IPS-20b (cell line): ENCODE measurements around the gene ALDH1L1.

Source experiments
- H3K27ac ChIP-seq: one replicate; pipeline ENCODE4 v1.5.1; 2013; ENCODE audit warnings: low read length
- H3K27me3 ChIP-seq: 2 replicates; pipeline ENCODE4 v1.6.1; 2013; ENCODE audit warnings: mild to moderate bottlenecking, low read length, inconsistent platforms; ENCODE audit not compliant: insufficient read depth
- H3K36me3 ChIP-seq: 2 replicates; pipeline ENCODE4 v1.6.1; 2013; ENCODE audit warnings: low read depth, mild to moderate bottlenecking, inconsistent platforms, low read length, moderate library complexity; ENCODE audit not compliant: insufficient read depth
- H3K4me1 ChIP-seq: 2 replicates; pipeline ENCODE4 v1.6.1; 2013; ENCODE audit warnings: mild to moderate bottlenecking, control low read depth, inconsistent platforms, low read length, moderate library complexity; ENCODE audit not compliant: insufficient read depth
- H3K4me3 ChIP-seq: 2 replicates; pipeline ENCODE4 v1.5.1; 2013; ENCODE audit warnings: mild to moderate bottlenecking, low read length, inconsistent platforms
- H3K9ac ChIP-seq: 2 replicates; pipeline ENCODE4 v1.6.1; 2013; ENCODE audit warnings: low read depth, mild to moderate bottlenecking, inconsistent platforms, low read length, moderate library complexity
- H3K9me3 ChIP-seq: 2 replicates; pipeline ENCODE4 v1.6.1; 2013; ENCODE audit warnings: mild to moderate bottlenecking, low read depth, low read length, inconsistent platforms; ENCODE audit not compliant: insufficient read depth

Gene ALDH1L1

GRCh38 chr3:126187920-126188319, 7.5 kb upstream of the ALDH1L1 start:
- Histone ChIP-seq H3K27ac (no peak overlapping the region), H3K9ac (no peak overlapping the region), H3K27me3 (peaks cover 4% of the 10 kb centered on the region; the same call in 1 of the 2 replicates), H3K9me3 (peaks cover 11% of the 10 kb centered on the region), H3K4me3 (no peak overlapping the region), H3K36me3 (no peaks in the 10 kb centered on the region), H3K4me1 (0 out of 2 replicates have a peak, but pooled peaks cover 3% of the 10 kb centered on the region)

- Histone ChIP-seq H3K27ac (no peak overlapping the region), H3K4me3 (no peak overlapping the region), H3K9me3 (no peaks in the 10 kb centered on the region), H3K4me1 (0 out of 2 replicates have a peak, but pooled peaks cover 3% of the 10 kb centered on the region), H3K9ac (no peak overlapping the region), H3K36me3 (no peaks in the 10 kb centered on the region), H3K27me3 (peaks cover 15% of the 10 kb centered on the region)
Observed at GRCh38 chr3:126186749-126187148, 6.4 kb upstream of the ALDH1L1 start.

GRCh38 chr3:126186271-126186670, 5.9 kb upstream of the ALDH1L1 start:
- no peak overlapping the region for H3K4me3 ChIP-seq
- H3K4me1 ChIP-seq = 0 out of 2 replicates have a peak, but pooled peaks cover 3% of the 10 kb centered on the region
- H3K9me3 ChIP-seq = no peaks in the 10 kb centered on the region
- no peaks in the 10 kb centered on the region for H3K36me3 ChIP-seq
- no peak overlapping the region for H3K9ac ChIP-seq
- H3K27ac ChIP-seq = no peak overlapping the region
- peaks cover 20% of the 10 kb centered on the region for H3K27me3 ChIP-seq

- Histone ChIP-seq H3K27me3 (peaks cover 34% of the 10 kb centered on the region), H3K4me3 (no peak overlapping the region), H3K4me1 (0 out of 2 replicates have a peak, but pooled peaks cover 3% of the 10 kb centered on the region), H3K9me3 (no peaks in the 10 kb centered on the region), H3K36me3 (no peaks in the 10 kb centered on the region), H3K27ac (no peak overlapping the region), H3K9ac (no peak overlapping the region)
Observed at GRCh38 chr3:126184465-126185000, 4.1 kb upstream of the ALDH1L1 start.

- Histone ChIP-seq H3K27me3 (peaks cover 45% of the 10 kb centered on the region), H3K9me3 (no peaks in the 10 kb centered on the region), H3K4me1 (no peaks in the 10 kb centered on the region), H3K36me3 (no peaks in the 10 kb centered on the region), H3K27ac (no peak overlapping the region), H3K9ac (no peak overlapping the region), H3K4me3 (peak overlapping the region; percentile 77; the same call in 1 of the 2 replicates)
Observed at GRCh38 chr3:126181398-126181725, 976 bp upstream of the ALDH1L1 start.

GRCh38 chr3:126179825-126180476, 435 bp downstream of the ALDH1L1 start:
- peaks cover 45% of the 10 kb centered on the region for H3K27me3 ChIP-seq
- H3K4me1 ChIP-seq = no peaks in the 10 kb centered on the region
- H3K36me3 ChIP-seq = no peaks in the 10 kb centered on the region
- no peak overlapping the region for H3K9ac ChIP-seq
- H3K4me3 ChIP-seq = peak overlapping the region; percentile 77
- no peaks in the 10 kb centered on the region for H3K9me3 ChIP-seq
- no peak overlapping the region for H3K27ac ChIP-seq

GRCh38 chr3:126170073-126170777, 10.2 kb downstream of the ALDH1L1 start:
- Histone ChIP-seq H3K27ac (no peak overlapping the region), H3K9ac (no peak overlapping the region), H3K27me3 (no peaks in the 10 kb centered on the region), H3K36me3 (no peaks in the 10 kb centered on the region), H3K9me3 (no peaks in the 10 kb centered on the region), H3K4me1 (peaks cover 8% of the 10 kb centered on the region; the same call in 1 of the 2 replicates), H3K4me3 (no peak overlapping the region)

GRCh38 chr3:126167566-126167965, 12.8 kb downstream of the ALDH1L1 start:
- no peaks in the 10 kb centered on the region for H3K27me3 ChIP-seq
- H3K27ac ChIP-seq = no peak overlapping the region
- H3K36me3 ChIP-seq = no peaks in the 10 kb centered on the region
- peaks cover 8% of the 10 kb centered on the region; the same call in 1 of the 2 replicates for H3K4me1 ChIP-seq
- no peak overlapping the region for H3K4me3 ChIP-seq
- H3K9ac ChIP-seq = no peak overlapping the region
- no peaks in the 10 kb centered on the region for H3K9me3 ChIP-seq

- Histone ChIP-seq H3K4me3 (no peak overlapping the region), H3K27ac (no peak overlapping the region), H3K9me3 (no peaks in the 10 kb centered on the region), H3K27me3 (no peaks in the 10 kb centered on the region), H3K9ac (no peak overlapping the region), H3K36me3 (no peaks in the 10 kb centered on the region), H3K4me1 (peaks cover 8% of the 10 kb centered on the region; the same call in 1 of the 2 replicates)
Observed at GRCh38 chr3:126166009-126166408, 14.4 kb downstream of the ALDH1L1 start.

GRCh38 chr3:126161309-126161708, 19.1 kb downstream of the ALDH1L1 start:
- H3K27me3 ChIP-seq = no peaks in the 10 kb centered on the region
- no peak overlapping the region for H3K27ac ChIP-seq
- no peaks in the 10 kb centered on the region for H3K36me3 ChIP-seq

GRCh38 chr3:126160243-126161210, 19.9 kb downstream of the ALDH1L1 start:
- Histone ChIP-seq H3K9me3 (no peaks in the 10 kb centered on the region), H3K4me3 (no peak overlapping the region), H3K4me1 (no peaks in the 10 kb centered on the region), H3K27me3 (no peaks in the 10 kb centered on the region), H3K9ac (no peak overlapping the region), H3K36me3 (no peaks in the 10 kb centered on the region), H3K27ac (no peak overlapping the region)

More at GRCh38 chr3:126161309-126161708, 19.1 kb downstream of the ALDH1L1 start:
- Histone ChIP-seq H3K4me1 (no peaks in the 10 kb centered on the region), H3K9me3 (no peaks in the 10 kb centered on the region), H3K4me3 (no peak overlapping the region), H3K9ac (no peak overlapping the region)
